A549 (cell line): Measurements from ENCODE around the gene GLIPR1L1. TPM values are rescaled to one million over a fixed set of nuclear protein-coding genes. Genes with fewer than 3 reads are reported as not detected.

Experiments
- ATAC-seq, 2 experiments: fragments of 200-7000 bp in 1 of 2; fragments of >200 bp in 1 of 2; cut with Nextera tagmentation in 1 of 2; cut with Tn5 transposase in 1 of 2; 3 replicates each; pipeline versions ENCODE4 v1.8.0 to v1.9.1; 2018 to 2020; ENCODE audit warnings: mild to moderate bottlenecking in 1 of 2, moderate library complexity in 1 of 2
- CTCF ChIA-PET: fragments of 300-600 bp; sonication (Branson Sonifier 250); formaldehyde crosslinking; extraction: SDS; loops from one replicate; lab custom pipeline; 2021; ENCODE audit warnings: antibody characterized with exemption, inconsistent platforms; lab: Yijun Ruan, JAX
- POLR2A ChIA-PET: fragments of 350-600 bp; formaldehyde crosslinking; extraction: SDS; loops from one replicate; lab custom pipeline; 2021; ENCODE audit warnings: antibody characterized with exemption, inconsistent platforms; lab: Yijun Ruan, JAX
- DNase-seq, 2 experiments: peaks; one replicate each; pipeline versions ENCODE4 v3.0.0 to v3.0.0-alpha.2; 2011 to 2016; ENCODE audit warnings: low read depth in 1 of 2, low spot score in 1 of 2
- FAIRE-seq: peaks from 2 replicates; lab custom pipeline; 2011; peaks lifted over from hg19 to GRCh38; lab: Jason Lieb, UNC
- H3K27ac ChIP-seq, 2 experiments: fragments of >200 bp; sonication (Bioruptor Twin); formaldehyde crosslinking; 3 replicates each; pipeline ENCODE4 v1.5.1; 2016 to 2017
- H3K4me1 ChIP-seq: fragments of >200 bp; sonication (Bioruptor Twin); formaldehyde crosslinking; 3 replicates; pipeline ENCODE4 v1.6.1; 2016
- H3K4me2 ChIP-seq: fragments of >200 bp; sonication (Bioruptor Twin); formaldehyde crosslinking; 3 replicates; pipeline ENCODE4 v1.6.1; 2016
- H3K4me3 ChIP-seq: fragments of >200 bp; sonication (Bioruptor Twin); formaldehyde crosslinking; 3 replicates; pipeline ENCODE4 v1.5.1; 2016
- H3K9me3 ChIP-seq: fragments of >200 bp; sonication (Bioruptor Twin); formaldehyde crosslinking; 3 replicates; pipeline ENCODE4 v1.6.1; 2016
- BCL3 ChIP-seq: fragments of >200 bp; sonication (Bioruptor Twin); formaldehyde crosslinking; IDR thresholded peaks from 3 replicates; pipeline ENCODE4 v1.6.1; 2016
- CBX2 ChIP-seq: fragments of 200-600 bp; sonication (generic); IDR thresholded peaks from 2 replicates; pipeline ENCODE4 v1.6.1; 2016; ENCODE audit warnings: low read depth, mild to moderate bottlenecking, borderline replicate concordance
- CEBPB ChIP-seq, 2 experiments: fragments of >200 bp in 1 of 2; sonication (Bioruptor Twin) in 1 of 2; formaldehyde crosslinking in 1 of 2; IDR thresholded peaks; 2 replicates each; pipeline ENCODE4 v1.6.1; 2012 to 2016
- E2F6 ChIP-seq: IDR thresholded peaks from 2 replicates; pipeline ENCODE4 v1.6.1; 2012; ENCODE audit warnings: low read depth, borderline replicate concordance
- ELK1 ChIP-seq: fragments of 150-350 bp; IDR thresholded peaks from 2 replicates; pipeline ENCODE4 v1.6.1; 2014; ENCODE audit warnings: low read depth, mild to moderate bottlenecking, low read length
- EP300 ChIP-seq, 2 experiments: fragments of >200 bp; sonication (Bioruptor Twin); formaldehyde crosslinking; IDR thresholded peaks; 2 replicates in 1 of 2; 3 replicates in 1 of 2; pipeline ENCODE4 v1.6.1; 2016 to 2017
- FOSB ChIP-seq: fragments of 250-450 bp; sonication (Bioruptor Pico); IDR thresholded peaks from 2 replicates; pipeline ENCODE4 v1.5.0; 2020; ENCODE audit warnings: mild to moderate bottlenecking, moderate library complexity
- FOXS1 ChIP-seq: fragments of 250-450 bp; sonication (Bioruptor Pico); IDR thresholded peaks from 2 replicates; pipeline ENCODE4 v1.5.0; 2020; ENCODE audit warnings: mild to moderate bottlenecking, moderate library complexity
- HEYL ChIP-seq: fragments of 250-450 bp; sonication (Bioruptor Pico); IDR thresholded peaks from 2 replicates; pipeline ENCODE4 v1.8.0; 2021; ENCODE audit warnings: mild to moderate bottlenecking, moderate library complexity
- MAZ ChIP-seq: fragments of 150-350 bp; IDR thresholded peaks from 2 replicates; pipeline ENCODE4 v1.6.1; 2014; ENCODE audit warnings: antibody characterized with exemption, low read depth, low read length, borderline replicate concordance
- PBX3 ChIP-seq: IDR thresholded peaks from 2 replicates; pipeline ENCODE4 v1.6.1; 2012
- PHF8 ChIP-seq: fragments of 200-600 bp; sonication (generic); IDR thresholded peaks from 2 replicates; pipeline ENCODE4 v1.6.1; 2016; ENCODE audit warnings: low read depth, mild to moderate bottlenecking, antibody characterized with exemption, moderate library complexity, borderline replicate concordance
- REST ChIP-seq: fragments of 200-600 bp; sonication (generic); IDR thresholded peaks from 2 replicates; pipeline ENCODE4 v1.6.1; 2016; ENCODE audit warnings: antibody characterized with exemption, mild to moderate bottlenecking, moderate library complexity
- SREBF2 ChIP-seq: fragments of 450-650 bp; IDR thresholded peaks from 2 replicates; pipeline ENCODE4 v1.6.1; 2014; ENCODE audit warnings: mild to moderate bottlenecking, moderate library complexity
- ZNF302 ChIP-seq: fragments of 250-450 bp; sonication (Bioruptor Pico); IDR thresholded peaks from 2 replicates; pipeline ENCODE4 v1.9.0; 2021; ENCODE audit warnings: inconsistent platforms, mild to moderate bottlenecking, moderate library complexity
- ZSCAN20 ChIP-seq: fragments of 250-450 bp; sonication (Bioruptor Pico); IDR thresholded peaks from 2 replicates; pipeline ENCODE4 v1.8.0; 2022; ENCODE audit warnings: mild to moderate bottlenecking, moderate library complexity
- WGBS: methylation state at CpG from one replicate; pipeline ENCODE4 v1.1.6; 2017; ENCODE audit errors: missing lambda C conversion rate; 5-methylcytosine and 5-hydroxymethylcytosine counted together
- polyA plus RNA-seq, 4 experiments: library from polyadenylated mRNA; depleted of rRNA in 3 of 4; stranded (reverse); fragments of >200 nt; fragmentation: RNase III in 1 of 4; extraction: RNeasy Plus Mini Kit Qiagen cat#74134 plus additional on column Dnase treatment in 1 of 4; gene quantifications; 2 replicates in 3 of 4; 3 replicates in 1 of 4; pipeline ENCODE4 v1.2.3, GENCODE V29; 2011 to 2017

GLIPR1L1 gene
- polyA plus RNA-seq, 2 of the 4 experiments (the other 2 are of a cell fraction) = not detected

- Histone ChIP-seq H3K27ac (no peak overlapping the region), H3K4me2 (no peak overlapping the region), H3K4me3 (no peak overlapping the region), H3K4me1 (no peaks in the 10 kb centered on the region), H3K9me3 (no peaks in the 10 kb centered on the region)
- 50% methylated on average over 1 of the region's 1 CpG for whole genome bisulfite sequencing
- CTCF ChIA-PET = interaction anchor here (4.4 kb wide), 1 partner anchor 13 kb away, joined by 18 read pairs; the partner anchor contains the start of gene GLIPR1L2
- TF ChIP-seq ELK1 (no peak), FOSB (CRISPR knock-in tag) (no peak), REST (no peak), MAZ (no peak), ZNF302 (CRISPR knock-in tag) (no peak), ZSCAN20 (CRISPR knock-in tag) (no peak), BCL3 (no peak), FOXS1 (no peak), PBX3 (no peak), SREBF2 (no peak), E2F6 (no peak), HEYL (CRISPR knock-in tag) (no peak), CEBPB (IDR thresholded peaks at IDR 0.05) (no peak)
- ATAC-seq (no peak), FAIRE-seq (peak; percentile 59), DNase-seq (no peak)
- POLR2A ChIA-PET = no interaction called here
Observed at GRCh38 chr12:75404231-75404630, 69.8 kb downstream of the GLIPR1L1 start.

- POLR2A ChIA-PET = no interaction called here
- FAIRE-seq (no peak), ATAC-seq (no peak), DNase-seq (no peak)
- CTCF ChIA-PET = interaction anchor here (4.4 kb wide), 1 partner anchor 16 kb away, joined by 18 read pairs; the partner anchor contains the start of gene GLIPR1L2
- no peak for TF ChIP-seq PHF8
- TF ChIP-seq EP300 (IDR thresholded peaks at IDR 0.05) = no peak
- no peak for TF ChIP-seq CBX2
- TF ChIP-seq REST = no peak
- TF ChIP-seq MAZ = no peak
- no peak overlapping the region for H3K27ac ChIP-seq
- no peaks in the 10 kb centered on the region for H3K9me3 ChIP-seq
- H3K4me3 ChIP-seq = no peak overlapping the region
- H3K4me1 ChIP-seq = no peaks in the 10 kb centered on the region
- no peak overlapping the region for H3K4me2 ChIP-seq
Observed at GRCh38 chr12:75407683-75408082, 73.2 kb downstream of the GLIPR1L1 start.
